ENCODE data around the gene NEURL1. TPM values are rescaled to one million over a fixed set of nuclear protein-coding genes. Genes with fewer than 3 reads are reported as not detected.

The NEURL1 gene
- total RNA-seq, 1 donor from 2014 or later: 1.8 TPM

GRCh38 chr10:103457896-103458583 lies 35.5 kb upstream of the NEURL1 start:
- H3K27ac Mint-ChIP-seq (ENCODE audit: unreplicated experiment): no peak overlapping the region
- no peak for TF ChIP-seq CTCF (conservative IDR thresholded peaks at IDR 0.05)
- H3K27me3 Mint-ChIP-seq (ENCODE audit: low read depth): no peaks in the 10 kb centered on the region

DNA sequence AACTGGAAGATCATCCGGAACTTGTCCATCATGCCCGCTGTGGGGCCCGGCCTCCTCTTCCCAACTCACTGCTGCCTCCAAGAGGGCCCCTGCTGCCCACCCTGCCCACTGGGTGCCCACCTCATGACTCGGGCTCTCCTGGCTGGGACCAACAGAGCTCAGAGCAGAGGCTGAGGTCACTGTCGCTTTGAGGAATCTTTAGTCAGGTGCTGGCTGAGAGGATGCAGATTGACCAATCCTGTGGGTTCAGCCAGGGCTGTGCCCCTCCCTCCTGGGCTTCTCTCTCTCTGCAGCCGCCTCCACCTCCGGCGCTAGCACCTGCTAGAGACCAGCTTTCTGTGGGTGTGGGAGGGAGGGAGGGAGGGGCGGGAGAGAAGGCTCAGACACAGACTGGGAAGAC lies 34.8 kb upstream of the NEURL1 start, which contains the start of gene CALHM1:
CALHM1 (minus strand) TSS at position 181 of the 400 bp plus-strand sequence; CDS start at position 32, 149 bp downstream.
- Mint-ChIP-seq H3K4me3 (no peak within 1 kb of the TSS), H3K27me3 (ENCODE audit: low read depth) (no peaks in the 10 kb centered on the region), H3K9me3 (no peaks in the 10 kb centered on the region), H3K27ac (ENCODE audit: unreplicated experiment) (no peak within 1 kb of the TSS), H3K36me3 (ENCODE audit: low read depth) (no peaks in the 10 kb centered on the region), H3K4me1 (no peaks in the 10 kb centered on the region)
- DNase-seq (ENCODE audit: low read depth, low spot score): no peak
- no peak for TF ChIP-seq CTCF (conservative IDR thresholded peaks at IDR 0.05)

More at GRCh38 chr10:103457896-103458583, 35.5 kb upstream of the NEURL1 start:
- DNase-seq (ENCODE audit: low read depth, low spot score): no peak
- H3K9me3 Mint-ChIP-seq: no peaks in the 10 kb centered on the region
- no peaks in the 10 kb centered on the region for H3K4me1 Mint-ChIP-seq
- H3K4me3 Mint-ChIP-seq: no peak overlapping the region
- no peaks in the 10 kb centered on the region for H3K36me3 Mint-ChIP-seq (ENCODE audit: low read depth)

DNA sequence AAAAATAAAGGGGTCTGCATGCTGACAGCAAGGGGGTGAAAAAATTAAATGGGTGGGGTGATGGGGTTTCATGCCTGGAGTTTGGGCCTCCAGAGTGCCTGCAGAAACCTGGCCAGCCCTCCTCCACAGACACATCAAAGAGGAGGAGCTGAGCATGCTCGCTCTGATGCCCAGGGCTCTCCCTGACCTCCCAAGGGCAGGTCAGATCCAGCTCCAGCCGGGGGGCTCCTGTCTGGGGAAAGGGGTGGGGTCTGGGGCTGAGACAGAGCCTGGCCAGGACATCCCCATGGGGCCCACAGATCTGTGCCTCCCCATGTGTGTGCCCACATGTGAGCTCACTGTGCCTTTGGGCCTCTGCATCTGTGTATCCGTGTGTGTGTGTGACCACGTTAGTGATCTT lies 33.9 kb upstream of the NEURL1 start:
- H3K36me3 Mint-ChIP-seq (ENCODE audit: low read depth): no peaks in the 10 kb centered on the region
- H3K4me3 Mint-ChIP-seq: no peak overlapping the region

GRCh38 chr10:103463499-103463898 lies 30.0 kb upstream of the NEURL1 start:
- Mint-ChIP-seq H3K27me3 (ENCODE audit: low read depth) (no peaks in the 10 kb centered on the region), H3K4me3 (no peak overlapping the region), H3K36me3 (ENCODE audit: low read depth) (no peaks in the 10 kb centered on the region), H3K9me3 (no peaks in the 10 kb centered on the region), H3K27ac (ENCODE audit: unreplicated experiment) (no peak overlapping the region), H3K4me1 (no peaks in the 10 kb centered on the region)
- TF ChIP-seq CTCF (conservative IDR thresholded peaks at IDR 0.05): no peak
- DNase-seq (ENCODE audit: low read depth, low spot score): no peak

More for the DNA sequence above, 33.9 kb upstream of the NEURL1 start:
- Mint-ChIP-seq H3K4me1 (no peaks in the 10 kb centered on the region), H3K27me3 (ENCODE audit: low read depth) (no peaks in the 10 kb centered on the region), H3K9me3 (no peaks in the 10 kb centered on the region), H3K27ac (ENCODE audit: unreplicated experiment) (no peak overlapping the region)
- no peak for DNase-seq (ENCODE audit: low read depth, low spot score)
- no peak for TF ChIP-seq CTCF (conservative IDR thresholded peaks at IDR 0.05)

GRCh38 chr10:103465411-103466179 lies 27.9 kb upstream of the NEURL1 start:
- Mint-ChIP-seq H3K27ac (ENCODE audit: unreplicated experiment) (no peak overlapping the region), H3K36me3 (ENCODE audit: low read depth) (no peaks in the 10 kb centered on the region), H3K4me3 (no peak overlapping the region), H3K9me3 (no peaks in the 10 kb centered on the region), H3K27me3 (ENCODE audit: low read depth) (peaks cover 3% of the 10 kb centered on the region), H3K4me1 (no peaks in the 10 kb centered on the region)
- TF ChIP-seq CTCF (conservative IDR thresholded peaks at IDR 0.05): no peak
- DNase-seq (ENCODE audit: low read depth, low spot score): no peak
